ENCODE measurements around the gene HOXD1.

The HOXD1 gene

DNA sequence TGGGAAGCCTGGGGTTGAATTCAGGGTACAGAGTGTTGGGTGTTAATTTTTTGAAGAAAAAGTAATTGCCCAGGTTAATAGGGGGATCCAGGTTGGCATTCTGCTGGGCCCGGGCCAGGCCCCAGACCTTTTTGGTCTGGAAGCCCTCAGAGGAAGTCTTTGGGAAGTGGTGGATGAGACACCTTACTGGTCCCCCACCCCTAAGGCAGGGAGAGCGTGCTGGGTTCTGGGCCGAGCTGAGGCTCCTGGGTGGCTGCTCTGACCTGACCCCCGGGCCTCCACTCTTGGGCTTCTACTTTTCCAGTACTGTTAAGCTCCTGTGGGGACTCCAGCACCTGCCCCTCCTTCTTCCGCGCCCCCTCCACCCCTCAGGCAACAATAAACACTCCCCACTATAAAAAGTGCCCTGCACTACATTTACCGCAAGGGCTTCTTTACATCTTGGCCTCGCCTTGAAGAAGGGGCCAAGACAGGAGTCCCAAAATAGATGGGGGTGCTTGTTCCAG lies 32.1 kb upstream of the HOXD1 start:
- Histone ChIP-seq H3K27me3 (peaks cover 0 to 77% of the 10 kb centered on the region in 2 donors), H3K27ac (no peak overlapping the region)
- intact Hi-C loops (cut with DNase I; ENCODE audit: low total_unique reads), result loop anchor here (10.0 kb wide), 1 partner anchor 98 kb away; no protein-coding TSS in a partner anchor

DNA sequence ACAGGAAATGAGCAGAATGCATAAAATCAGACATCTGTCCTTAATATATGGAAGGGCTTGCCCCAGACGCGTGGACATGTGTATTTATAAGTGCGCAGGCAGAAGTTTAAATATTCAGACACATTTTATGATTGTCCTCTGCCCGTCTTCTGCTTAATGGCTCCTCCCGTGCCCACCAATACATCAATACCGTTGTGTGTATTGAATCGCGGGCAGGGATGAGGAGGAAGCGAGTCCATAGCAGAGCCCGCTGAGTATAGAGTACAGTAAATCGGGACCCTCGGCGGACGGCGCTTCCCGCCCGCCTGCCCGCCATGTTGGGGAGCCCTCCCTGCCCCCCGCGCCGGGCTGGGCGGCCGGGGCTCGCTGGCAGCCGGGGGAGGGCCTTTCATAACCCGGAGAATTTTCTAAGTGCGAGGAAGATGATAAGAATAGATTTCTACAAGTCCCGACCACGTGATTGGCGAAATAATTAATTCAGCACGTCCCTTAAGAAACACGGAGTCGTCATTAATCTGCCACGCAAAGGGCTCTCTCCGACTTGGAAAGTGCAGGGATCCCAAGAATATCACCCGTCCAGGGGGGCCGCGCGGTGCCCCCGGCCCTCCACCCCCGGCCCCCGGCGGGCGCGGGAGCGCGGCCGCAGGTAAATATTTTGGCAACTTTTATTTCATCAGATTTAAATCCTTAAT lies 31.5 kb upstream of the HOXD1 start, which contains the start of gene HOXD3:
Gene HOXD3, plus strand, starts transcription at position 501 of the 692 bp plus-strand sequence. CDS start 11,808 bp downstream, outside the sequence.
- Histone ChIP-seq H3K27me3 (peaks cover 0 to 72% of the 10 kb centered on the region in 2 donors), H3K4me1 (peaks cover 0 to 39% (median 27%) of the 10 kb centered on the region in 4 donors), H3K4me3 (no peak within 1 kb of the TSS), H3K27ac (no peak within 1 kb of the TSS), H3K9me3 (no peaks in the 10 kb centered on the region), H3K36me3 (peaks cover 8 to 31% (median 15%) of the 10 kb centered on the region in 3 donors)
- intact Hi-C loops (cut with DNase I; ENCODE audit: low total_unique reads), result loop anchor here (10.0 kb wide), 1 partner anchor 98 kb away; no protein-coding TSS in a partner anchor
- DNase-seq, result no peak
- TF ChIP-seq, protein P1, sequence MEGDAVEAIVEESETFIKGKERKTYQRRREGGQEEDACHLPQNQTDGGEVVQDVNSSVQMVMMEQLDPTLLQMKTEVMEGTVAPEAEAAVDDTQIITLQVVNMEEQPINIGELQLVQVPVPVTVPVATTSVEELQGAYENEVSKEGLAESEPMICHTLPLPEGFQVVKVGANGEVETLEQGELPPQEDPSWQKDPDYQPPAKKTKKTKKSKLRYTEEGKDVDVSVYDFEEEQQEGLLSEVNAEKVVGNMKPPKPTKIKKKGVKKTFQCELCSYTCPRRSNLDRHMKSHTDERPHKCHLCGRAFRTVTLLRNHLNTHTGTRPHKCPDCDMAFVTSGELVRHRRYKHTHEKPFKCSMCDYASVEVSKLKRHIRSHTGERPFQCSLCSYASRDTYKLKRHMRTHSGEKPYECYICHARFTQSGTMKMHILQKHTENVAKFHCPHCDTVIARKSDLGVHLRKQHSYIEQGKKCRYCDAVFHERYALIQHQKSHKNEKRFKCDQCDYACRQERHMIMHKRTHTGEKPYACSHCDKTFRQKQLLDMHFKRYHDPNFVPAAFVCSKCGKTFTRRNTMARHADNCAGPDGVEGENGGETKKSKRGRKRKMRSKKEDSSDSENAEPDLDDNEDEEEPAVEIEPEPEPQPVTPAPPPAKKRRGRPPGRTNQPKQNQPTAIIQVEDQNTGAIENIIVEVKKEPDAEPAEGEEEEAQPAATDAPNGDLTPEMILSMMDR (IDR thresholded peaks at IDR 0.05), result no peak

More for the DNA sequence above, 32.1 kb upstream of the HOXD1 start:
- Histone ChIP-seq H3K4me1 (peaks cover 0 to 34% (median 27%) of the 10 kb centered on the region in 4 donors), H3K9me3 (no peaks in the 10 kb centered on the region), H3K4me3 (no peak overlapping the region), H3K36me3 (peaks cover 8 to 36% (median 15%) of the 10 kb centered on the region in 3 donors)
- TF ChIP-seq, protein P1 (IDR thresholded peaks at IDR 0.05), result no peak
- DNase-seq, result no peak

DNA sequence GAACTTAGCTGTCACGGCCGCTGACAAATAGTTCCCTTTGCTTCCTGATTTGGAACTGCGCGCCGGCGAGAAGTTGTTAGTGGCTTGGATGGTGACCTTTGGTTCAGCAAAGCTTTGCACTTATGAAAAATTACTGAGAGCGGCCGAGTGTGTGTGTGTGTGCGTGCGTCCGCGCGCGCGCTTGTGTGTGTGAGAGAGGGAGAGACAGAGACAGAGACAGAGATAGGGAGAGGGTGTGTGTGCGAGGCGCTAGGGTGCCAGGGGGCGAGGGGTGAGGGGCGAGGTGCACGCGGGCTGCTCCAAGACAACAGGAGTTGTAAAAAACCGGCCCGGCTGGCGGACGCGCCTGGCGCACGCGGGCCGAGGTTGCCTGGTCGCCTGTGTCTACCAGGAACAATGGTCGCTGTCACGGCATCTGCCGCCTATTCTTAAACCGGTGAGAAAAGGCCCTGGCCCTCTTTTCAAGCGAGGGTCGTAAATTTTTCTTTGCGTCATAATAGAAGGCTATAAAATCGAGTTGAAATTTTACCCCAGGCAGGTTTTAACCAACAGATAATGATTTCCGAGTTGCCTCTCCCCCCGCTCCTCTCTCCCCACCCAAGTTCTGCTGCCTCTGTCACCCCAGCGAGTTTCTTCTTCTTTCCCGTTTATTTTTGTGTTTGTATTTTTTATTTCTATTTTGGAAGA lies 30.8 kb upstream of the HOXD1 start:
- peaks cover 0 to 46% (median 33%) of the 10 kb centered on the region in 4 donors for H3K4me1 ChIP-seq
- TF ChIP-seq, protein P1 (IDR thresholded peaks at IDR 0.05), result no peak
- H3K36me3 ChIP-seq, result peaks cover 6 to 24% (median 10%) of the 10 kb centered on the region in 3 donors
- no peak overlapping the region for H3K27ac ChIP-seq
- peaks cover 0 to 70% of the 10 kb centered on the region in 2 donors for H3K27me3 ChIP-seq
- H3K4me3 ChIP-seq, result no peak overlapping the region
- no peak for DNase-seq
- intact Hi-C loops (cut with DNase I; ENCODE audit: low total_unique reads), result loop anchor here (10.0 kb wide), 1 partner anchor 97 kb away; no protein-coding TSS in a partner anchor
- H3K9me3 ChIP-seq, result no peaks in the 10 kb centered on the region

DNA sequence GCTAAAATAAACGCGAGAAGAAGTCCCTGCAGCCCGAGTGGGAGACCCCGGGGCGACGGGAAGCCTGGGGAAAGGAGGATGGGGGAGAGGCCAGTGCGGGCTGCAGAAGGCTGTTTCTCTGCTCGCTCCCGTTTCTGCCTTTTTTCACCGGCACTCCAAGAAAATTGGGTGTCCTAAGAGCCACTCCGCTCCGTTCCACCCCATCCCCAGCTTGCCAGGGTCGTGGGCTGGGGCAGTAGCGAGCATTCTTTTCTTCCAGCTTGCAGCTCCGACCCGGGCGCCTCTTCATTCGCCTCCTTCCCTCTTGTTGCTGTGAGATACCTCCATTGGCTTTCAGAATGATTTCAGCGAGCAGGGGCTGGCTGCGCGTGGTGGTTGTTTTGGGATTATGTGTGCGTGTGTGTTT lies 30.3 kb upstream of the HOXD1 start:
- H3K4me3 ChIP-seq, result no peak overlapping the region
- DNase-seq, result no peak
- peaks cover under 1 to 19% (median 5%) of the 10 kb centered on the region in 3 donors for H3K36me3 ChIP-seq
- TF ChIP-seq, protein P1 (IDR thresholded peaks at IDR 0.05), result no peak
- H3K27me3 ChIP-seq, result peaks cover 0 to 70% of the 10 kb centered on the region in 2 donors
- H3K4me1 ChIP-seq, result peaks cover 0 to 50% (median 35%) of the 10 kb centered on the region in 4 donors
- intact Hi-C loops (cut with DNase I; ENCODE audit: low total_unique reads), result loop anchor here (10.0 kb wide), 1 partner anchor 97 kb away; no protein-coding TSS in a partner anchor
- no peaks in the 10 kb centered on the region for H3K9me3 ChIP-seq
- H3K27ac ChIP-seq, result no peak overlapping the region

DNA sequence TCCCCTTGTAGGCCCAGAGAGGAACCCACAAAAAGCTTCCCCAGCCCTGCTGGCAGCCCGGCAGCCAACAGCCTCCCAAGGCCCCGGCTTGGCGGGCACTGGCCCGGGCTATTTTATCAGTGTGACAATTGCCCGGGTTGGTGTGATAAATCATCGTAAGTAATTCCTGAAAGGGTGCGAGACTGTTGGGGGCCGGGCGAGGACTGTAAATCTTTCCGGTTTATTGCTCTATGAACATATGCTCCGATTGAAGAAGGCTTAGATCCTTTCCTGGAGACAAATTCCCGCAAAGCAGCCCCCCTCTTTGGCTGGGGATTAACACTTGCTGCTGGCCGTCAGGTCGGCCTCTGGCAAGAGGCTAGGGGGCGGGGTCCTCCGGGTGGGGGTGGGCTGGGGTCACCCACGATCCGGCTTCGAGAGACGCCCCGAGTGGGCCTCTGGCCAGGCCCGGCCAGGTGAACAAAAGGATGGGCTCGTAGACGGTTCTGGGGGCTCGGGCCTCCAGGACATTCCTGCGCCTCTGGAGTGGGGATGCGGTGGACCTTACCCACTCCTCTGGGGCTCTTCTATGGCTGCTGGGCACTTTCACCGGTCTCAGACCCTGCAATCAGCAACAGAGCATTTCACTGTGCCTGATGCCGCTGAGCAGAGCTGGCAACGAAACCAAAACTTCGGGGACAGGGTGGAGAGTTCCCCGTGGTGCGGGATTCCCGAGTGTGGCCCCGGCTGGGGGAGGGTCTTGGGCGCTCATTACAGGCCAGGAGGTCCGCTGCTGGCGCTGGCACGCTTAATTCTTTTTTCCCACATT lies 29.4 kb upstream of the HOXD1 start:
- Histone ChIP-seq H3K4me3 (peak overlapping the region in 1 of 2 donors; percentile 41), H3K27me3 (peaks cover 0 to 78% of the 10 kb centered on the region in 2 donors), H3K36me3 (peaks cover 0 to 11% (median 0%) of the 10 kb centered on the region in 3 donors), H3K9me3 (no peaks in the 10 kb centered on the region), H3K27ac (no peak overlapping the region), H3K4me1 (peaks cover 0 to 50% (median 35%) of the 10 kb centered on the region in 4 donors)
- intact Hi-C loops (cut with DNase I; ENCODE audit: low total_unique reads), result loop anchor here (10.0 kb wide), 1 partner anchor 96 kb away; no protein-coding TSS in a partner anchor
- TF ChIP-seq, protein P1 (IDR thresholded peaks at IDR 0.05), result no peak
- DNase-seq, result no peak
